Ammon's horn (tissue), 1 donor: ENCODE results near the gene BMP7.

Experiments used
- DNase-seq: peaks from one replicate; pipeline ENCODE4 v3.0.0-alpha.2; 2016; ENCODE audit warnings: low spot score

BMP7 gene

DNA sequence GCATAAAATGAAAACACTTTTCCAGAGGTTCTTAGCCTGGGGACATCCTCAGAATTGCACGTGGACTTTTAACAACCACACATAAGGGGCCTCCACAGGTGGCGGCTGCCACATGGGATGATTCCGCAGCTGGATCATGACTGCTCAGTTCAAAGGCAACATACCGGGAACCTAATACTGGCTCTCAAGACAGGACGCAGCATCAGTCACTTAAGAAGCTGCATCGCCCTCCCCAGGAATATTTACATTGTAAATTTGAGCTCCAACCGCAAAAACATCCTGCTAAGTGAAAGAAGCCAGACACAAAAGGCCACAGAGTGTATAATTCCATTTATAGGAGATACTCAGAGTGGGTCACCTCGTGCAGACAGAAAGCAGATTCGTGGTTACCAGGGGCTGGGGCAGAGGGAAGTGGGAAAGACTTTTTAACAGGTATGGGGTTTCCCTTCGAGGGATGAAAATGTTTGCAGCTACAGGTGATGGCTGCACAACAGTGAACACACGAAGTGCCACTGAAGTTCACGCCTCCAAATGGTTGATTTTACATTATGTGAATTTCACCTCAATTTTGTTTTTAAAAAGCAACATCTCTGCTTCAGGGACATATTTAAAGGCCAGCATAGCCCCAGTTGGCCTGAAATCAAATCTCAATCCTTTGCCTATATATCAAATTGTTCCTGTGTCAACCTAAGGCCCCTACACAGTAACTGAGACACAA is 141.5 kb downstream of the BMP7 start:
- DNase-seq: no peak

DNA sequence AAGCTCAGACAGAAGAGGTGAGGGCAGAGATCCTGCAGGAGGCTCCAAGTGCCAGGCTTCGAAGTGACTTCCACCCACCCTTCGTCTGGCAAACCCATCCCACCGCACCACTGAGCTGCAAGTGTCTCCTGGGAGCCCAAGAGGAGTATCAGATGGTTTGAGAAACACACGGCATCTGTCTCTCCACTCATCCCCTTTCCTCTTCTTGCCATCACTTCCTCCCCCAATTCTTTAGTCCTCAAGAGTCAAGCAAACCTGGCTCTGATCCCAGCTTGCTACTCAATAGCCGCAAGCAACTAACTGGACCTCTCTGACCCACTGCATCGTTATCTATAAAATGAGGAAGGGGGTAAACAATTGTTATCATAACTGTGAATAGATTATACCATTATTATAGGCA is 142.1 kb downstream of the BMP7 start:
- DNase-seq: no peak

DNA sequence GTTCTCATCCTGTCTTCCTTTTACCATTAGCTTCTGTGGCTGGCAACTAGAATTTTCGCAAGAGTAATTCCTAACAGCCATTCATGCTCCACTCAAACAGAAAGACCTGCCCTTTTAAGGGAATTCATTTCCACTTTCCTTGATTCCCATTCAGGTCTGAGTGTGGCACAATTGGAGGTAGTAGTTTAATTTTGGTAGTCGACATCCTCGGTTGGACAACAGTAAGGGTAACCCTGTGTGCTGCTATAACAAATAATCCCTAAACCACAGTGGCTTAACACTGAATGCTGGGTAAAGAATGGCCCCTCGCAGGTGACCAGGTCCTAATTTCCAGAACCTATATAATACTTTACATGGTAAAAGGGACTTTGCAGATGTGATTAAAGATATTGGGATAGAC is 142.9 kb downstream of the BMP7 start:
- no peak for DNase-seq

DNA sequence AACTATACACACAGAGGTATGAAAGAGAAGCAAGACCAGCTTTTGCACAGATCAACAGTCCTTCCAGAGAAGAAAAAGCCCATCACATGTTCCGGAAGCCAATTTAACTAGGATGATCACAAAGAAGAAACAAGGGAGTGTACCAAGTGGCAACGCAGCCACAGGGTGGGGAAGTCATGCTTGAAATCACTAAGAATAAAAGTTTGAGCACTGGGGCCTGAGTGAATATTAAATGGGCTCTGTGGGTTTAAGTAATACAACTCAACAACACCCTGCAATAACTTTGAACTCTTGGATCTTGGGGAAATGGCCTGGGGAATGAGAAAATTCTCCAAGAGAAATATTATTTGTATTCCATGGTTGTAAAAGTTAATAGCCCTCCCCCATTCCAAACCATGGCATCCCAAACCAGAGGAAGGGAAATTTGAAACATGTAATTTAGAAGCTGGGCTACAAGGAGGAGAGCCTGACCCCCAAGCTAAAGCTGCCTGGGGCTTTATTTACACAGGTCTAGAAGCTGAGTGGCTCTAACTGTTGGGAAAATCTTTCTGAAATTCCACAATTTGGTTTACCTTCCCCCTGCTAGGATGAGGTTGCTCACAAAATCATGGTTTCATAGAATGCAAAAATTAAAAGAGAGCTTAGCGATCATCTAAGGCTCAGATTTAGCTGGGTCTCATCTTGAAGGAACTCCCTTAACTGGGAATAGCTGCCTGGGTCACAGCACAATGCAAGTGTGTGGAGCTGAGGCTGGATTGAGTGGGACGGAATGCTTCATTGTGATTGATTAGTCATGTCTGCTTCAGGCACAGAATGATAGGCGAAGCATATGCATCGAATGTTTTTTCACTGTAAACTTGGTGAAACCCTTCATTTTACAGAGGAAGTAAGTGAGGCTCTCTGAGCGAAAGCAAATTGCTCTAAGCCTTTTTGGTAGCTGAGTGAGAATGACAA is 143.6 kb downstream of the BMP7 start:
- DNase-seq: no peak

GRCh38 chr20:57118964-57119363 is 147.5 kb downstream of the BMP7 start:
- no peak for DNase-seq
